GM21528 (cell line): Measurements from ENCODE around the gene UCP2.
"Not testable (repeated sequence)": the region's sequence is repeated elsewhere in the genome, so short reads cannot be mapped to it uniquely, and the experiment has no call there.

Experiments used
- ATAC-seq: cut with Tn5 transposase; IDR thresholded peaks from one replicate; pipeline ENCODE4 v1.9.1; 2021; ENCODE audit warnings: mild to moderate bottlenecking, moderate library complexity; ENCODE audit not compliant: unreplicated experiment, low FRiP score

UCP2 gene

DNA sequence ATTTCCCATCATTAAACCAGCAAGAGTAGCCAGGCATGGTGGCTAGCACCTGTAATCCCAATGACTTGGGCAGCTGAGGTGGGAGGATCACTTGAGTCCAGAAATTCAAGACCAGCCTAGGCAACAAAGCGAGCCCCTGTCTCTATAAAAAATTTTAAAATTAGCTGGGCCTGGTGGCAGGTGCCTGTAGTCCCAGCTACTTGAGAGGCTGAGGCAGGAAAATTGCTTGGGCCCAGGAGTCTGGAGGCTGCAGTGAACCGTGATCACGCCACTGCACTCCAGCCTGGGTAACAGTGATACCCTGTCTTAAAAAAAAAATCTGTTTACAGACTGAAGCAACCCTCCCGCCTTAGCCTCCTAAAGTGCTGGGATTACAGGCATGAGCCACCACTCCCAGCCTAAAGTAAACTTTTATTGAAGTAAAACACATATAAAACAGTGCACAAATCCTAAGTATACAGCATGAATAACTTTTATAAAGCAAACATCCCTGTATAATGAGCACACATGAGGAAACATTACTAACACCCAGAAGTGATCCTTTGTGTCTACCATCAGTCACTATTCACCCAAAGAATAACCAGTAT lies 13.6 kb upstream of the UCP2 start:
- ATAC-seq, result no peak

DNA sequence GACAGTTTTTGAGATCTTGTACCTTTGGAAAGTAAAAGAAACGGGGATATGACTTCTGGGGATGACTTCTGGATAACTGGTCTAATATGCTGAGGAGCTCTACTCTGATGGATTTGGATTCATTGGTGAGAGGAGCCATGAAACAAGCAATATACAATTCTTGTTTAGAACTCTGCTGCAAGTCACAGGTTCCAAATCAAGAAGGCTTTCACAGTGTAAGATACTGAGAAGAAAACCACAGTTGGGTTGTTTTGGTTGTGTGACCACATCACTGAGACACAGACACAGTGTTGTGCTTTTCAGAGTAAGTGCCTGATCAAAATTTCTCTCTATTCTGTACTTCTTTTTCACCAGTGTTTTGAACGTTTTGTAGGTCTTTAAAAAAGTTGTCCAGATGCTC lies 13.1 kb upstream of the UCP2 start:
- no peak for ATAC-seq

DNA sequence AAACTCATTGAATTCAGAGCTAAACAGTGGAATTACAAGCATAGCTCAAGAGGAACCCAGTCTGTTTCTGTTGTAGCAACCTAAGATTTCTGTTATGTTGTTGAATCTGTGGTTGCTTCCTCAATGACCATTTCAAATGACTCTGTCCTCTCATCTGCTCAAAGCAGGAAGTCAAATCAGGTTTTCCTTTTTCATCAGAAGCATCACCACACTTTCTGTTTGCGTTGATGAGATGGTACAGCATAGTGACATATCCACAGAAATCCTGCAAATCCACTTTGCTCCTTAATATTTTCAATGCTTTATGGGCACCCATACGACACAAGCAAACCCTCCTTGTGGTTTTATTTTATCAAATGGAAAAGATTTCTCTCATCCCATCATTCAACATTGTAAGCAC lies 12.6 kb upstream of the UCP2 start:
- ATAC-seq, result no peak

DNA sequence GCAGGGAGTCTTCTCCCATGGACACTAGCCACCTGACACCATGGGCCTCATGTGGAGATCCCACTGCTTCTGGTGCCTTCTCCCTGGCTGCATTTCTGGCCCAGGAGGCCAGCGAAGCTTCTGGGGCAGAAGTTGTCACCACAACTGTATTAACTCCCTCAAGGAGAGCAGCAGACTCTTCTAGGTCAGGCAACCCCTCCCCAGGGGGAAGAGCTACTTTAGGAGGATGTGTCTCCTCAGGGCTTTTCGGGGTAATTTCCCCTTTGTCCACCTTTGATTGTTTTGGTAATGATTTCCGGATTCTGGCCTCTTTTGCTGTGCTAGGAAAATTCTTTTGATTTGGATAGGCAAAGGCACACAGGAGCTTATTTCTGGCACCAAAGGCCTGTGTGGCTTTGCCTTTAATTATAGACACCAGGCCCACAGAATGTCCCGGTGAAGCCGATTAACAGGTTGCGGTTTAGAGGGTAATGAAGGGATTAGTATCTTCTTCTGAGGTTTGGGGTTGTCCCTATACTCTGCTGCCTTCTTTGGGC lies 8.9 kb upstream of the UCP2 start:
- no peak for ATAC-seq

DNA sequence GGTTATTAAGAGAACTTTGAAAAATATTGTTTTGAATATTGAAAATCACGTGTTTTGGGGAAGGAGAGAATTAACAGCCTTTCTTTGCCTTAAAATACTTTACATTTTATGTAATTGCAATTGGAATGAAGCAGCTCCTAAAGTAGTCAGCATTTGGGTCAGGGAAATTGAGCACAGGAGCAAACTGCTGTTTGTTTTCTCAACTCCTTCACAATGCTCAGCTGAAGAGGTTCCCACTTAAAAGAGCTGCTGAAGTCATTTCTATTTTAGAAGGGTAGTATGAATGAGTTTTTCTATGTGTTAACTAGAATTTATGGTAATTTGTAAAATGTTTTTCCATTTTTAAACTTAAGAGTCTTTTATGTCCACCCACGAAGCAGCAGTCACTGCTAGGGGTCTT lies 8.1 kb upstream of the UCP2 start:
- no peak for ATAC-seq

DNA sequence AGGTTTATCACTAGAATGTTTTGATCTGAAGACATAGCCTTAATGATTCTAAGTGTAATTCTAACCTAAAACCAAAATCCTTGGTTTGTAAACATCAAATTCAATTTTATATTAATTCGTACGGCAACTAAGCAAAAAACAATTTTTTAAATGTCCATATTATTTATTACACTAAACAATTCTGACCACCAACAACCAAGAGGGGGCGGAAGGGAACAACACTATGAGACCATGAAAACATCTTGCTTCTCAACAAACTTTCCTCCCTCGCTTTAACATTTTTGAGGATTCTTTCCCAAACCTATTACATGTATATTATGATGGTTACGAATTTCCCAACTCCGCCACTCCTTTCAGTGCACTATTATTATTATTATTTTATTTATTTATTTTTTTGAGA lies 6.5 kb upstream of the UCP2 start:
- ATAC-seq, result no peak

DNA sequence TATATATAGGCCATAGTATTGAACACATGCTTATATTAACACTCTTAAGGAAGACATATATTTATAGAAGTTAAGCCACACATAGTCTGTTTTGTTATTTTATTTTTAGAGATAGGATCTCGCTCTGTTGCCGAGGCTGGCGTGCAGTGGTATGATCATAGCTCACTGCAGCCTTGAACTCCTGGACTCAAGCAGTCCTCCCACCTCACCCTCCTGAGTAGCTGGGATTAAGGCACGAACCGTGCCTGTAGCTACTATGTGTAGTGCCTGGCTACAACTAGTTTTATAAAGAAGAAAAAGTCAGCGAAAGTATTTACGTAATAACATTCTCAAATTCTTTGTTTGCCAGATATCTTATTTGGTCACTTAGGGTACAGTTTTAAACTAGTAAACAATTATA lies 5.6 kb upstream of the UCP2 start:
- no peak for ATAC-seq

DNA sequence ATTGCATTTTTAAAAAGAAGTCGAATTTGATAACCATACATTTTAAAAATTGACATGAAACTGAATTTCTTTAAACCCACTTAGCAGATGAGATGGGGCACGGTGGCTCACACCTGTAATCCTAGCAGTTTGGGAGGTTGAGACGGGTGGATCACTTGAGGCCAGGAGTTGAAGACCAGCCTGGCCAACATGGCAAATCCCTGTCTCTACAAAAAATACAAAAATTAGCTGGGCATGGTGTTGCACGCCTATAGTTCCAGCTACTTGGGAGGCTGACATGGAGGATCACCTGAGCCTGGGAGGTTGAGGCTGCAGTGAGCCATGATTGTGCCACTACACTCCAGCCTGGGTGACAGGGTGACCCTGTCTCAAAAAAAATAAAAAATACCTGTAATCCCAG lies 3.0 kb upstream of the UCP2 start:
- ATAC-seq, result not testable (repeated sequence)

DNA sequence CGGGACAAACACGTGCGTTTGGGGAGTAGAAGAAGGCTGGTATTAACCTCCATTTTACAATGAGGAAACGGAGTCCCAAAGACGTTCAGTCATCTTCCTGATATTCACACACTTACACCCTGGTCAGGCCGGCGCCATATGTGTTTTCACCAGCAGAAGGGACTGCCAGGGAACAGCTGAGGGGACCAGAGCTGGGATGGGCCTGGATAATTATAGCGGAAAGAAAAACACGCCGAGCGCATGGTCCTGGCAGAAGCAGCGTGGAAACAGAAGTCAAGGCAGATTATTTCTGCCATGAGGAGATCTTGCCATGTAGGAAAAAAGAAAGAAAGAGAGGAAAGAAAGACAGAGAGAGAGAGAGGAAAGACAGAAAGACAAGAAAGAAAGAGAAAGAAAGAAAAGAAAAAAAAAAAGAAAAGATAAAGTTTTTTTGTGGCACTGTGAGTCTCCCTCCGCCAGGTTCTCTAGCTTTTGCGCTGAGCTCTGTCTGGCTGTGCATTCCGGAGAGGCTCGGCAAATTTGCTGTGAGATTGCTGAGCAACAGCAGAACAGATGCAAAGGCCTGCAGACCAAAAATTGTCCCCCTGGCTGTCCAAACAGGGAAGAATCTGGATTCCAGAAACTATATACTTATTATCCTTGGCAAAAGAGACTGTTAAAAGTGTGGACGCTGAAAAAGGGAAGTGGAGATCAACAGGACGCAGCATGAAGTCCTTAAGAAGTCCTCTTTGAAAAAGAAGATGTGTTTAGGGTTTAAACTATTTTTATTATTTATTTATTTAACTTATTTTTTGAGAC lies 1.3 kb upstream of the UCP2 start:
- ATAC-seq, result no peak

DNA sequence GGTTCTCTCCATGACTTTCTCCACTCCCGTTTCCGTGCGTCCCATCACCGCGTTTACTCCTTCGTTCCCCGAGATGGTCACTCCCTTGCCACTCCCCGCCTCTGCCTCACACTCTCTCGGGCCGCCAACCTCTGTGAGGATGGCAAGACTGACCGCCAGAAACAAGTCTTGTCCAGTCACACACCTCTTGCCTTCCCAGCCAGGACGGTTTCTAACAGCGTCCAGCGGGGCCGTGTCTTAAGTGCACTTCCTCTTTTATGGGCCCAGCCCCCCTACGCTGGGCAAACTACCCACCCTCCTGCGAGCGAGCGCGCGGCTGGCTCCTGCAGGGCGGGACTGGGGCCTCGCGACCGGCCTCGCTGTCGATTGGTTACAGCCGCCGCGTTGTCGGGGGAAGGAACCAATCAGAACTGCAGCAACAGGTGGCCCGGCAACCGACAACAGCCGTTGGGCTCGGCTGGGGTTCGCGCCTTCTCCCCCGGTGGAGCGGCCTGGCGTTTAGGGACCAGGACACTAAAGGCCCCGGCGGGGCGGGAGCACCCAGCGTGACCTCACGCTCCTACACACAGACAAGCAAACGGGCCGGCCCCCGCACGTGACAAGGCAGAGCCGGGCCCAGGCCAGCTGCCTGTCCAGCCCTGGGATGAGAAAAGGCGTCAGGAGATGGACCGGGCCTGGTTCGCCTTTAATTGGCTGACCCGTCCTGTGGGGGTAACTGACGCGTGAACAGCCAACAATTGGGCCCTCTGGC lies 522 bp upstream of the UCP2 start:
- peak; percentile 80 for ATAC-seq

DNA sequence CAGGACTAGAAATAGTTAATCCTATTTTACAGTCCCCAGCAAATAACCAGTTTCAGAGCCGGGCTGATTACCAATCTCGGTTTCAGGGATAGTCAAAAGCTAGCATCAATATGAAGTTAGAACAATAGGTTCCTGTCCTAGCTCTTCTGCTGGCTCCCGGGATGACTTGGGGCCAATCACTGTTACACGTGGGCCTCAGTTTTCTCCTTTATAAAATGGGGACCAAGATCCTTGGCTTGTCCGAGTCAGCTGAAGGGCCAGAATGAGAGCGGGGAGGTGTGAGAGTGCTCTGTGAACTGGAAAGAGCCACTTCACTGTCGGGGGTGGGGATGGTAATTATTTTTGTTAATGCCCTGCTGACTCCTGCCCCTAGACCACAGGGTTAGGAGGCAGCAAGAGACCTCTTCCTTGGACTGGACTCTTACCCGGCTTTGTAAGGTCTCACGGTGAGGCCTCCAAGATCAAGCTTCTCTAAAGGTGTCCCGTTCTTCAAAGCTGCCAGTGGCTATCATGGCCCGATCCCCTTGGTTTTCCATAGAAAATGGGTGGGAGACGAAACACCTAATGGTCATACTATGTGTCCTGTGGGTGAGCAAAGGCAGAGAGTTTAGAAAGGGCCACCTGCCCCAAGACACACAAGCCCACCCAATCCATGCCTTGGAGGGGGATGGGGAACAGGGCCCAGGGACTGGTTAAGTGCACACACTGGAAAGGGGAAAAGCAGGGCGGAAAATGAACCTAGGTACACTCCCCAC lies 1.4 kb downstream of the UCP2 start:
- ATAC-seq, result no peak

DNA sequence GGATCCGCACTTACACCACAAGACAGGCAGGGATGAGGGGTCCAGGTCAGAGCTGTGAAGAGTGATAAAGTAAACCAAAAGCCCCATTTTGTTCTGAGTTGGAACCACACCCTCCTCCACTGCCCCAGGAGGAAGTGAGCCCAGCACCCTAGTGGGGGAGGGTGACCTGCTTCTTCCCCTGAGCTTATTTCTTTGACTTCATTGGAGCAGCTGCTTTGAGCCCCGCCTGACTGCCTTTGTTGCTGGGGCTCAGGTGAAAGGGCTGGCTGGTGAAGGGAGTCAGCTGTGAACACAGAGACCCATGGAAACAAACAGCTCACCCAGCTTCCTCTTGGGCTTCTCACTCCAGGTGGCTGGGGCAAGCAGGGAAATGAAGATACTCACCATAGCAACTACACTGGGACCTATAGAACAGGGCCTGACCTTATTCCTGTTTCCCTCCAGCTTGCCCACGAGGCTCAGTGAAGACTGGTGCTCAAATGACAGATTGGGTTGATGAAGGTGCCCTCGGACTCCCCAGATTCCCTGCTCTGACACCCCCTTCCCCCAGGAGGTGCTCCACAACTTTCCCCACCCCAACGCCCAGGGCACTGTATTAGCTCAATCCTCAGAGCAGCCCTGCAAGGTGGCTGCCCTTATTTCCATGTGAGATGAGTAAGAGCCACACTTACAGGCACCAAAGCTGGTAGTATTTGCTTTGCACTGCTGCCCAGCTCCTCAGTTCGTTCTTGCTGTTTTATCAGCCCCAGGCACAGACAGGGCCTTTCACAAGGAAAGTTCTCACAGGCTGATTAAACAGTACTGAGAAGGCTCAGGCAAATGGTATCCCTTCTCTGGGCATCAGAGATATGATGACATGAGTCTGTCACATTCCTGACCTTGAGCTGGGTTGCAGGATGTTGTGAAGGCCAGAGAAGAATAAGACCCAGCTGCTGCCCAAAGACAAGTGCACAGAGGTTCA lies 2.4 kb downstream of the UCP2 start:
- ATAC-seq, result peak; percentile 47

DNA sequence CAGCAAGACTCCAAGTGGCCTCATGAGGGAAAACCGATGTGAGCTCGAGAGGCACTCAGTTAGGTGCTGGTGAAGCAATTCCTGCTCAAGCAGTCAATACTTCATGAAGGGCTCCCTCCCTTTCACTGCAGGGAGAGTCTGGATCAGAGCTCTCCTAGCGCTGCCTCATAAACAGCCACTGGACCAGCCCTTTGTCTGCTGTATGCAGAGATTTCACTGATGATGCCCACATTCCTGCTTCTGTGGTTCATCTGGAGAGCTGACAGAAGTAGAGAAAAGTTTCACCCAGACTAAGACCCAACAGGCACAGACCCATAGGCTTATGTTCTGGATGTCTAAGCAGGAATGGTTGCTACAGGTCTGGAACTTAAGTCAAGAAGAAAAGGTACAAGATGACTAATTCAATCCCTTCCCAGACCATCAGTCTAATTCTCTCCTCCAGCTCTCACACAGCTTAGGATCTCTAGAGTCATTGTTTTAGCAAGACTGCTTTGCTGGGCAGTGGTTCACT lies 4.0 kb downstream of the UCP2 start:
- no peak for ATAC-seq

DNA sequence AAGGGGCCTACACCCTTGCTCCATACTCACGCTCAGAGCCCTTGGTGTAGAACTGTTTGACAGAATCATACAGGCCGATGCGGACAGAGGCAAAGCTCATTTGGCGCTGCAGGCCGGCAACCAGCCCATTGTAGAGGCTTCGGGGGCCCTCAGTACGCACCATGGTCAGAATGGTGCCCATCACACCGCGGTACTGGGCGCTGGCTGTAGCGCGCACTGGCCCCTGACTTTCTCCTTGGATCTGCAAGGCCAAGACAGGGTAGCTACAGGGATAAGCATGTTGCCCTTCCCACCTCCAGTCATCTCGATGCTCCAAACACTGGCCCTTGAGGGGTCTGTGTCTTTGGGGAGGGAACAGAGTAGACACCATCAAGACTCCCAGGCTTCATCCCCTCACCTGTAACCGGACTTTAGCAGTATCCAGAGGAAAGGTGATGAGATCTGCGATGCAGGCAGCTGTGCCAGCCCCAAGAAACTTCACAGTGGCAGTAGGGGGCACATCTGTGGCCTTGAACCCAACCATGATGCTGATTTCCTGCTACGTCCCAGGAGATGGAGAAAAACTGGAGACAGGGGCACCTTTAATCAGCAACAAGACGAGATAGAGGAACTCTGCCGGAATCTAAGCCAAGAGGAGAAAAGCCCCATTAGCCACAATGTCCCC lies 4.7 kb downstream of the UCP2 start:
- ATAC-seq, result no peak

DNA sequence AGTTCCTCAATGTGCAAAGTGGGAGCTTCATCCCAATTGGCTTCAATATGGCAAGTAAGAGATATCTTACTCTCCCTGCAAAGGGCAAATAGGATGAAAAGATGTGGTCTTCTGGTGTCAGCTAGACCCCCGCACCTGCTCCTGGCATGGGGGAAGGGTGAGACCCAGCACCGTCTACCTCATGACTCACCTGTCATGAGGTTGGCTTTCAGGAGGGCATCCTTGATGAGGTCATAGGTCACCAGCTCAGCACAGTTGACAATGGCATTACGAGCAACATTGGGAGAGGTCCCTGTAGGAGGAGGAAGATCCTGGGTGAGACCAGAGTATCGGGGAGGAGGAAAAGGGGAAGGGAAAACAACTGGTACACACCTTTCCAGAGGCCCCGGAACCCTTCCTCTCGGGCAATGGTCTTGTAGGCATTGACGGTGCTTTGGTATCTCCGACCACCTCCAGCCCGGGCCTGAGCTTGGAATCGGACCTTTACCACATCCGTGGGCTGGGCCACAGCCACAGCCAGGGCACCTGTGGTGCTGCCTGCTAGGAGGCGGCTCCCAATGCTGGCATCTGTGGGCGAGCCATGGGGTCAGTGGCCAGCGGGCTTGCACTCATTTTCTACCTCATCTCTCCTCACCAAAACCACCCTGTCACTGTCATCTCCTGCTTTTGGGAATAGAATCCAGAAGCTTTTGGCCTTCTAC lies 6.0 kb downstream of the UCP2 start:
- ATAC-seq, result no peak

DNA sequence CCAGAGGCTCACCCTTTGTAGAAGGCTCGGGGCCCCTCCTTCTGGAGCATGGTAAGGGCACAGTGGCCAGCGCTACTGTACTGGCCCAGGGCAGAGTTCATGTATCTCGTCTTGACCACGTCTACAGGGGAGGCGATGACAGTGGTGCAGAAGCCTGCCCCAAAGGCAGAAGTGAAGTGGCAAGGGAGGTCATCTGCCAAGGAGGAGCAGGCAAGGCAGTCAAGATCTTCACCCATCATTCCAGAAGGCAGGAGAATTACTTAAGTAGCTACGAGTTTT lies 7.2 kb downstream of the UCP2 start:
- ATAC-seq, result no peak

DNA sequence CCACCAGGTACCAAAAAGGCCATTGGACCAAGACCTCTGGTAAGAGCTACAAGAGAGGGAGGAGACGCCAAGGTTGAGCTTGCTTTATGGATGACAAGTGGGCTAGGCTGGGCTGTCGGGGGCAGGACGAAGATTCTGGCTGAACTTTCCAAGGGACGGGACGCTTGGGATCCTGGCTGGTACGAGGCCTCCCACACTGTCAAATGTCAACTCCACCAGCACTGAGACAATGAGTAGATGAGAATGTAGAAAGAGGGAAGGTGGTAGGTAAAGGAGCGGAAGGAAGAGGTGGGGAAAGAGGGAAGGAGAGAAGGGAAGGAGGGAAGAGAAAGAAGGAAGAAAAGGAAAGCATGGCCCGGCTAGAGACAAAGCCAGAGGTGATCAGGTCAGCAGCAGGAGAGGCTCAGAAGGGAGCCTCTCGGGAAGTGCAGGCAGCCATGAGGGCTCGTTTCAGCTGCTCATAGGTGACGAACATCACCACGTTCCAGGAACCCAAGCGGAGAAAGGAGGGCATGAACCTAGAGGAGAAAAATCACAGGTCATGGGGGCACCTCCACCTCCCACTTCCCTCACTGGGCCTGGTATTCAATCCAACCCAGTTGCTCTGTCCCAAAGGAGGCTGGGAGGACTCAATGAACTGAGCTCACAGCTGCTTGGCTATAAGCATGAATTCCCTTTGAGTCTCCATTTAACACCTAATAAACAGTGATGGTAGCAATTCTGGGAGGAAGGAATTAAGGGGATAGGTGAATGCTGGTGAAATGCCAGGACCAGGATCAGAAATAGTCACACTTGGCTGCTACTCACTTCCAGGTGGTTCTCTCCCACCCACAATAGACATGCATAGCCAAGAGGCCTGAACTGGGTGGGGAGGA lies 7.8 kb downstream of the UCP2 start:
- ATAC-seq, result no peak
